ENCODE results near the gene RBM42. TPM values are rescaled to one million over a fixed set of nuclear protein-coding genes. Genes with fewer than 3 reads are reported as not detected.

Gene RBM42
- total and polyA plus RNA-seq, 8 donors = 26.6 to 133 (median 57.6) TPM

DNA sequence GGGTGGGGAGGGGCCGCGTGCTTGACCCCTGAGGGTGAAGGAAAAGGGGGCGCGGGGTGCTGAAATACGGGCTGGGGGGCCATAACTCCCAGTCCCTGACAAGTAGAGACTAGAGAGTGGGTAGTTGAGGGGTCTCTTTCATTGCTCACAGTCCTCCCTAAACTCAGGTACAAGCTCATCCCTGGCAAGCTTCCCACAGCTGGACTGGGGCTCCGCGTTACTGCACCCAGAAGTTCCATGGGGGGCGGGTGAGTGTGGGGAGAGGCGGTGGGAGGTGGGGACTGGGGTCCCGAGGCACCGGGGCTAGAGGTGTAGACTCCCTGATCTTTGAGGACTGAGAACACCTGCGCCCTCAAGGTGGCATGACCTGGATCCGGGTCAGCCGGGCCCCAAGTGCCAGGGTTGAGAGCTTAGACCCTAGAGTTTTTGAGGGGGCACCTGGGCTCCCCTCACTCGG lies 14.0 kb downstream of the RBM42 start:
- H3K4me1 ChIP-seq = peaks cover 12 to 50% (median 44%) of the 10 kb centered on the region in 4 donors
- H3K27me3 ChIP-seq = no peaks in the 10 kb centered on the region
- WGBS, 5 donors = 32 to 38% (median 33%) methylated on average over 11 to 15 of the region's 15 CpGs
- no peak for TF ChIP-seq POLR2A (IDR thresholded peaks at IDR 0.05)
- no peak for TF ChIP-seq EP300 (IDR thresholded peaks at IDR 0.05)
- no peak for TF ChIP-seq POLR2AphosphoS5 (IDR thresholded peaks at IDR 0.05)
- TF ChIP-seq, protein P1, sequence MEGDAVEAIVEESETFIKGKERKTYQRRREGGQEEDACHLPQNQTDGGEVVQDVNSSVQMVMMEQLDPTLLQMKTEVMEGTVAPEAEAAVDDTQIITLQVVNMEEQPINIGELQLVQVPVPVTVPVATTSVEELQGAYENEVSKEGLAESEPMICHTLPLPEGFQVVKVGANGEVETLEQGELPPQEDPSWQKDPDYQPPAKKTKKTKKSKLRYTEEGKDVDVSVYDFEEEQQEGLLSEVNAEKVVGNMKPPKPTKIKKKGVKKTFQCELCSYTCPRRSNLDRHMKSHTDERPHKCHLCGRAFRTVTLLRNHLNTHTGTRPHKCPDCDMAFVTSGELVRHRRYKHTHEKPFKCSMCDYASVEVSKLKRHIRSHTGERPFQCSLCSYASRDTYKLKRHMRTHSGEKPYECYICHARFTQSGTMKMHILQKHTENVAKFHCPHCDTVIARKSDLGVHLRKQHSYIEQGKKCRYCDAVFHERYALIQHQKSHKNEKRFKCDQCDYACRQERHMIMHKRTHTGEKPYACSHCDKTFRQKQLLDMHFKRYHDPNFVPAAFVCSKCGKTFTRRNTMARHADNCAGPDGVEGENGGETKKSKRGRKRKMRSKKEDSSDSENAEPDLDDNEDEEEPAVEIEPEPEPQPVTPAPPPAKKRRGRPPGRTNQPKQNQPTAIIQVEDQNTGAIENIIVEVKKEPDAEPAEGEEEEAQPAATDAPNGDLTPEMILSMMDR (IDR thresholded peaks at IDR 0.05) = no peak
- peak overlapping the region; percentile 61 to 71 (median 67) for H3K4me3 ChIP-seq
- H3K36me3 ChIP-seq = peaks cover 3 to 7% (median 6%) of the 10 kb centered on the region in 4 donors
- intact Hi-C loops (cut with DNase I; ENCODE audit: low total_unique reads) = no loop called here
- peak in 1 of 2 donors; percentile 43 for DNase-seq
- no peaks in the 10 kb centered on the region for H3K9me3 ChIP-seq
- peak overlapping the region; percentile 88 to 97 (median 94) for H3K27ac ChIP-seq

DNA sequence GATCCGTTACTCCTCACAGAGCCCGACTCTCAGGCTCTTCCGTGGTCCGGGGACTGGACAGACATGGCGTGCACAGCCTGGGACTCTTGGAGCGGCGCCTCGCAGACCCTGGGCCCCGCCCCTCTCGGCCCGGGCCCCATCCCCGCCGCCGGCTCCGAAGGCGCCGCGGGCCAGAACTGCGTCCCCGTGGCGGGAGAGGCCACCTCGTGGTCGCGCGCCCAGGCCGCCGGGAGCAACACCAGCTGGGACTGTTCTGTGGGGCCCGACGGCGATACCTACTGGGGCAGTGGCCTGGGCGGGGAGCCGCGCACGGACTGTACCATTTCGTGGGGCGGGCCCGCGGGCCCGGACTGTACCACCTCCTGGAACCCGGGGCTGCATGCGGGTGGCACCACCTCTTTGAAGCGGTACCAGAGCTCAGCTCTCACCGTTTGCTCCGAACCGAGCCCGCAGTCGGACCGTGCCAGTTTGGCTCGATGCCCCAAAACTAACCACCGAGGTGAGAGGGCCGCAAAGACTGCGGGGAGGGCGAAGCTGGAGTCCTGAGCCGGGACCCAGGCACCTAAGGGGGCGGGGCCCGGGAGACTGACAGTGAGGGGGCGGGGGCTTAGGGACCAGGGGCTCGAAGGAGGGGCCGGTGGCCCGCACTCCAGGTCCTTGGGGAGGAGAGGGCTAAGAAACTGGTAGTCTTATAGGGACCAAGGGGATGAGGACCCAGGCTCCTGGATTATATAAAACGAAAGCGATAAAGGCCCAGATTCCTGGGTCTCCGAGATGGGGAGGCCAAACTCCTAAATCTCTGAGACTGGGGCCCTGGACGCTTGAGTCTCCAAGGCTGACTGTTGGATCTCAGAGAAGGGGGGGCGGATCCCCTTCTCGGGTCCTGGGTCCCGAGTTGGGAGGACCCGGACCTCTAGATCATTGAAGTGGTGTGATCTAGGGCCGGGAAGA lies 14.7 kb downstream of the RBM42 start:
- 0 to 1% (median 1%) methylated on average over 26 to 69 of the region's 69 CpGs for WGBS, 5 donors
- H3K27me3 ChIP-seq = no peaks in the 10 kb centered on the region
- peak overlapping the region; percentile 88 to 97 (median 94) for H3K27ac ChIP-seq
- H3K4me3 ChIP-seq = peak overlapping the region; percentile 61 to 71 (median 67)
- intact Hi-C loops (cut with DNase I; ENCODE audit: low total_unique reads) = no loop called here
- H3K36me3 ChIP-seq = peaks cover 0 to under 1% (median 0%) of the 10 kb centered on the region in 4 donors
- peaks cover 12 to 52% (median 46%) of the 10 kb centered on the region in 4 donors for H3K4me1 ChIP-seq
- no peaks in the 10 kb centered on the region for H3K9me3 ChIP-seq
- DNase-seq = peak; percentile 90 to 94
- TF ChIP-seq POLR2AphosphoS5 (IDR thresholded peaks at IDR 0.05) (peak; percentile 17 to 93 (median 77)), EP300 (IDR thresholded peaks at IDR 0.05) (no peak), POLR2A (IDR thresholded peaks at IDR 0.05) (peak in 1 of 4 donors; percentile 47)
- TF ChIP-seq, protein P1 (IDR thresholded peaks at IDR 0.05) = no peak

DNA sequence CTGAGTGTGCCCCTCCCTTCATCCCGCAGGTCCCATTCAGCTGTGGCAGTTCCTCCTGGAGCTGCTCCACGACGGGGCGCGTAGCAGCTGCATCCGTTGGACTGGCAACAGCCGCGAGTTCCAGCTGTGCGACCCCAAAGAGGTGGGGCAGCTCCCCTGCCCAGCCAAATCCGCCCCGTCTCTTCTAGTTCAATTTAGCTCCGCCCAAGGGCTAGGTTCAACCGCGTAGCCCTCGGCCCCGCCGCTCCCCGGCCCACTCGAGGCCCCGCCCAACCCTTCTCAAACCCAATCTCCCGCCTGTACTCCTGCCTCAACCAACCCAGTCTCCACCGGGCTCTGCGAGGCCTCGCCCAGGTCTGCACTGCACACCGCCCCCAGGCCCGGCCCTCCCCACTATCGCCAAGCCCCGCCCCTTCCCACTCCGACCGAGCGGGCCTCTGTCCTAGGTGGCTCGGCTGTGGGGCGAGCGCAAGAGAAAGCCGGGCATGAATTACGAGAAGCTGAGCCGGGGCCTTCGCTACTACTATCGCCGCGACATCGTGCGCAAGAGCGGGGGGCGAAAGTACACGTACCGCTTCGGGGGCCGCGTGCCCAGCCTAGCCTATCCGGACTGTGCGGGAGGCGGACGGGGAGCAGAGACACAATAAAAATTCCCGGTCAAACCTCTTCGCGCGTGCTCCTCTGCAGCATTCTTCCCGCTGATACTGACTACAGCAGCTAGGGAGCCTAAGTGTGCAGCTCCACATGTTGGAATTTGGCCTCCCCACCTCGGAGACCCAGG lies 15.6 kb downstream of the RBM42 start:
- H3K27ac ChIP-seq = peak overlapping the region; percentile 88 to 97 (median 94)
- TF ChIP-seq, protein P1 (IDR thresholded peaks at IDR 0.05) = no peak
- TF ChIP-seq POLR2AphosphoS5 (IDR thresholded peaks at IDR 0.05) (peak; percentile 32 to 68 (median 50)), EP300 (IDR thresholded peaks at IDR 0.05) (no peak), POLR2A (IDR thresholded peaks at IDR 0.05) (peak in 1 of 4 donors; percentile 24)
- WGBS, 5 donors = 0 to 2% (median 1%) methylated on average over 40 to 60 of the region's 60 CpGs
- DNase-seq = peak; percentile 98
- no peaks in the 10 kb centered on the region for H3K27me3 ChIP-seq
- intact Hi-C loops (cut with DNase I; ENCODE audit: low total_unique reads) = no loop called here
- H3K36me3 ChIP-seq = no peaks in the 10 kb centered on the region
- H3K4me3 ChIP-seq = peak overlapping the region; percentile 61 to 71 (median 67)
- no peaks in the 10 kb centered on the region for H3K9me3 ChIP-seq
- peaks cover 19 to 60% (median 54%) of the 10 kb centered on the region in 4 donors for H3K4me1 ChIP-seq

Measured in stomach (tissue), 9 donors.